ENCODE data around the gene APAF1. TPM values are rescaled to one million over a fixed set of nuclear protein-coding genes. Genes with fewer than 3 reads are reported as not detected.

The APAF1 gene
- total and polyA plus RNA-seq, 9 of the 15 experiments (the other 6 are each of a cell fraction or from before 2014, with no cell fraction given): 5.1 to 15.7 (median 9.9) TPM

- POLR2A ChIA-PET: interaction anchor here (0.7 to 1.8 kb wide), 4 partner anchors 13 to 270 kb away, joined by 3 to 4 read pairs (median 4); no protein-coding TSS in a partner anchor
These were observed 138.3 kb downstream of the APAF1 start for GRCh38 chr12:98783420-98783819.

More at GRCh38 chr12:98783420-98783819, 138.3 kb downstream of the APAF1 start:
- DNase-seq (ENCODE audit: extremely low read depth in 1 of 4, low spot score in 3 of 4): no peak
- Histone ChIP-seq H3K4me2 (ENCODE audit: insufficient read depth, low read length) (no peak overlapping the region), H4K20me1 (replicated peaks; ENCODE audit: control insufficient read depth, insufficient read depth, low read length) (no peaks in the 10 kb centered on the region), H3K36me3 (ENCODE audit: control insufficient read depth, insufficient read depth, low read length) (no peaks in the 10 kb centered on the region), H2AFZ (ENCODE audit: low read depth, low read length) (0 out of 2 replicates have a peak overlapping the region, but pooled peaks have one; percentile 28), H3K27me3 (ENCODE audit: control insufficient read depth in 2 of 2, insufficient read depth in 2 of 2, low read length in 2 of 2) (peaks cover 5 to 13% of the 10 kb centered on the region in 2 experiments; a peak in 3 of 5 replicates), H3K9me3 (replicated peaks; ENCODE audit: control insufficient read depth, insufficient read depth, low read depth, low read length) (no peaks in the 10 kb centered on the region), H3K4me3 (no peak overlapping the region), H3K79me2 (ENCODE audit: control insufficient read depth, insufficient read depth, low read length) (no peaks in the 10 kb centered on the region), H3K9ac (ENCODE audit: insufficient read depth in 1 of 2, low read depth in 2 of 2, low read length in 2 of 2) (no peak overlapping the region), H3K9me1 (ENCODE audit: control insufficient read depth, insufficient read depth, low read length) (no peaks in the 10 kb centered on the region), H3K4me1 (replicated peaks in 1 of 2; ENCODE audit: control insufficient read depth in 2 of 2, insufficient read depth in 2 of 2, low read length in 2 of 2) (peaks cover 0 to 2% of the 10 kb centered on the region in 2 experiments; a peak in 1 of 5 replicates), H3K27ac (ENCODE audit: extremely low read depth, low read depth, low read length) (no peak overlapping the region)
- TF ChIP-seq TRIM28 (IDR thresholded peaks at IDR 0.05) (no peak), C11orf30 (IDR thresholded peaks at IDR 0.05; ENCODE audit: low read depth) (peak; percentile 70), MAFK (IDR thresholded peaks at IDR 0.05; ENCODE audit: low read length) (0 out of 2 replicates have a peak, but pooled peaks have one; percentile 22), ZNF316 (IDR thresholded peaks at IDR 0.05) (peak; percentile 61), MAFG (tag; conservative IDR thresholded peaks at IDR 0.05) (peak; percentile 74)
- ATAC-seq: no peak
- in situ Hi-C loops (cut with MboI) (no loop called here), intact Hi-C loops (cut with micrococcal nuclease) (no loop called here)
- BruUV-seq (replicated peaks): no TSS peak
- CTCF ChIA-PET (ENCODE audit: low intra/inter-chr PET ratio): no interaction called here
- WGBS (ENCODE audit: insufficient coverage, low coverage, missing lambda C conversion rate): 11% methylated on average over 2 of the region's 2 CpGs
- FAIRE-seq: no peak

Small RNA genes lying within 50 kb of the gene (small RNA-seq; reads per million reads assigned to genes)
- gene SNORA53: 12.2 reads per million, percentile 96 among the genes with 10 or more reads in this experiment

Other genes with a start within 250 kb of the APAF1 start
- gene TMPO, start 129.7 kb upstream of the APAF1 start, total RNA-seq (2014; rRNA removed): 182 and 185 TPM in 2 replicates
- gene TMPO, start 129.7 kb upstream of the APAF1 start, total RNA-seq (2014; rRNA removed; fragmentation: Illumina TruSeq; extraction: Trizol): 250 and 291 TPM in 2 replicates
- gene TMPO, start 129.7 kb upstream of the APAF1 start, total RNA-seq (2015; rRNA removed; fragmentation: Illumina TruSeq; extraction: Trizol): 257 and 263 TPM in 2 replicates
- gene TMPO, start 129.7 kb upstream of the APAF1 start, total RNA-seq (2021): 234 and 244 TPM in 2 replicates
- 134 and 156 TPM in 2 replicates for gene TMPO, start 129.7 kb upstream of the APAF1 start, polyA plus RNA-seq (2011; rRNA removed)
- 179 and 184 TPM in 2 replicates for gene TMPO, start 129.7 kb upstream of the APAF1 start, polyA plus RNA-seq (2014; fragmentation: Illumina TruSeq; extraction: Trizol)
- 10 to 100 TPM; 62.1 to 85.9 TPM for gene TMPO, start 129.7 kb upstream of the APAF1 start, polyA plus RNA-seq (2014; fragmentation: Nextera tagmentation; extraction: Ambion mirVana)
- 102 and 108 TPM in 2 replicates for gene TMPO, start 129.7 kb upstream of the APAF1 start, polyA plus RNA-seq (2014; rRNA removed)
- 450 and 515 TPM in 2 replicates for gene SLC25A3, start 51.6 kb upstream of the APAF1 start, total RNA-seq (2014; rRNA removed)
- 766 and 865 TPM in 2 replicates for gene SLC25A3, start 51.6 kb upstream of the APAF1 start, total RNA-seq (2014; rRNA removed; fragmentation: Illumina TruSeq; extraction: Trizol)
- gene SLC25A3, start 51.6 kb upstream of the APAF1 start, total RNA-seq (2015; rRNA removed; fragmentation: Illumina TruSeq; extraction: Trizol): 498 and 500 TPM in 2 replicates
- 687 and 693 TPM in 2 replicates for gene SLC25A3, start 51.6 kb upstream of the APAF1 start, total RNA-seq (2021)
- gene SLC25A3, start 51.6 kb upstream of the APAF1 start, polyA plus RNA-seq (2011; rRNA removed): 405 and 419 TPM in 2 replicates
- 571 and 592 TPM in 2 replicates for gene SLC25A3, start 51.6 kb upstream of the APAF1 start, polyA plus RNA-seq (2014; fragmentation: Illumina TruSeq; extraction: Trizol)
- 100 to 1,000 TPM; 264 to 309 TPM for gene SLC25A3, start 51.6 kb upstream of the APAF1 start, polyA plus RNA-seq (2014; fragmentation: Nextera tagmentation; extraction: Ambion mirVana)
- 449 and 495 TPM in 2 replicates for gene SLC25A3, start 51.6 kb upstream of the APAF1 start, polyA plus RNA-seq (2014; rRNA removed)
- gene IKBIP, start 502 bp upstream of the APAF1 start, total RNA-seq (2014; rRNA removed): 14.1 and 14.9 TPM in 2 replicates
- gene IKBIP, start 502 bp upstream of the APAF1 start, total RNA-seq (2014; rRNA removed; fragmentation: Illumina TruSeq; extraction: Trizol): 19.5 and 22.8 TPM in 2 replicates
- gene IKBIP, start 502 bp upstream of the APAF1 start, total RNA-seq (2015; rRNA removed; fragmentation: Illumina TruSeq; extraction: Trizol): 16.5 and 17.8 TPM in 2 replicates
- 14.9 and 15.4 TPM in 2 replicates for gene IKBIP, start 502 bp upstream of the APAF1 start, total RNA-seq (2021)
- 12.3 and 16.2 TPM in 2 replicates for gene IKBIP, start 502 bp upstream of the APAF1 start, polyA plus RNA-seq (2011; rRNA removed)
- gene IKBIP, start 502 bp upstream of the APAF1 start, polyA plus RNA-seq (2014; fragmentation: Illumina TruSeq; extraction: Trizol): 12.6 and 15.3 TPM in 2 replicates
- 1 to 10 TPM; 3.3 to 4.9 TPM for gene IKBIP, start 502 bp upstream of the APAF1 start, polyA plus RNA-seq (2014; fragmentation: Nextera tagmentation; extraction: Ambion mirVana)
- 14.9 and 15.8 TPM in 2 replicates for gene IKBIP, start 502 bp upstream of the APAF1 start, polyA plus RNA-seq (2014; rRNA removed)

Data from K562 (cell line).